UCSD-AML1 (cell line): ENCODE measurements around the gene ACE2.
"Not testable (repeated sequence)": the region's sequence is repeated elsewhere in the genome, so short reads cannot be mapped to it uniquely, and the experiment has no call there.

Source experiments
- DNase-seq: peaks from one replicate; lab custom pipeline; 2025; ENCODE audit not compliant: unreplicated experiment; lab: John Stamatoyannopoulos, UW

ACE2 gene

GRCh38 chrX:15600745-15601144 is at the start of gene ACE2:
Gene ACE2, minus strand, starts transcription at chrX:15600960. Its CDS starts 49 bp downstream, at chrX:15600911.
- no peak for DNase-seq

GRCh38 chrX:15647510-15647909 is 46.8 kb upstream of the ACE2 start:
- DNase-seq, result not testable (repeated sequence)

GRCh38 chrX:15646543-15646942 is 45.8 kb upstream of the ACE2 start:
- no peak for DNase-seq

DNA sequence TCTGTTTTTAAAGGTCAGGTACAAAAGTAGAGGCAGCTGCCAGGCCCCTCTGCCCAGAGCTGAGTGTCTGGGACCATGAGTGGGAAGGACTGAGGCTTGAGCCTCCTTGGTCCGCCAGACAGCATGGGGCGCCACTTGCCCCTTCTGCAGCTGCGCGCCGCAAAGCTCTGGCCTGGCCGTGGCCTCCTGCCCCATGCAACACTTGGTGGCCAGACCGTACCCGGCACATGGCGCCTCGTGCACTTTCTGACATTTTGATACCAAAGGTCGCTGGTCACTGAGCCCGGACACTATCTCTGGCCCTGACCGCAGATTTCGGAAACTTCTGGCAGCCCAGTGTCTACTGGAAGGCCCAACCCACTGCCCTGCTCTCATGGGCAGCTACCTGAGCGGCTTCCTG is 45.3 kb upstream of the ACE2 start:
- DNase-seq, result no peak

DNA sequence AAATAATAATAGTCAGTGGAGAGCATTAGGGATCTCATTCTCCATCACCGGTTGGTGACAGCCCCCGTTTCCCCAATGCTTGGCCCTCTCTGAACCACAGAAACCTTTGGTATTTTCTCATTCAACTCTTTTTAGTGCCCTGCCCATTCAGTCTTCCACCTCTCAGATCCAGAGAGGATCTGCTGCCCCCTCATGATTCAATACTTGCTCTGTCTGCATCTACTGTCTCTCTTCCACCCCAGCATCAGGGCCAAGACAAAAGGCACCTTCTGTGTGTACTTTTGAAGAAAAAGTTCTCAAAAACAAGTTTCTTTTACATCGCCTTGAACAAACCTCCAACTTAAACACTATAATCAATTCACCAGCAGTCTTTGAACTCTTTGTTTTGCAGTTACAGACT is 44.5 kb upstream of the ACE2 start:
- no peak for DNase-seq

DNA sequence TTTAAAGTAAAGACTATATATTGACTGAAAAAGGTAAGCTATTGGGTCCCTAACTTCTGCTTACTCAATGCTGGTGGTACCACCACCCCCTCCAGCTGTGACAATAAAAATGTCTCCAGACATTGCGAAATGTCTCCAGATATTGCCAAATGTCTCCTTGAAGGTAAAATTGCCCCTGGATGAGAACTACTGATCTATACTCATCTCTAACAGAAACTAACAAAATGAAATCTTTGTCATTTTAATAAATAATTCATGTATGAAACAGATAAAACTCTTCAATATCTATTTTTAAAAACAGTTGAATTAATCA is 43.8 kb upstream of the ACE2 start:
- no peak for DNase-seq

DNA sequence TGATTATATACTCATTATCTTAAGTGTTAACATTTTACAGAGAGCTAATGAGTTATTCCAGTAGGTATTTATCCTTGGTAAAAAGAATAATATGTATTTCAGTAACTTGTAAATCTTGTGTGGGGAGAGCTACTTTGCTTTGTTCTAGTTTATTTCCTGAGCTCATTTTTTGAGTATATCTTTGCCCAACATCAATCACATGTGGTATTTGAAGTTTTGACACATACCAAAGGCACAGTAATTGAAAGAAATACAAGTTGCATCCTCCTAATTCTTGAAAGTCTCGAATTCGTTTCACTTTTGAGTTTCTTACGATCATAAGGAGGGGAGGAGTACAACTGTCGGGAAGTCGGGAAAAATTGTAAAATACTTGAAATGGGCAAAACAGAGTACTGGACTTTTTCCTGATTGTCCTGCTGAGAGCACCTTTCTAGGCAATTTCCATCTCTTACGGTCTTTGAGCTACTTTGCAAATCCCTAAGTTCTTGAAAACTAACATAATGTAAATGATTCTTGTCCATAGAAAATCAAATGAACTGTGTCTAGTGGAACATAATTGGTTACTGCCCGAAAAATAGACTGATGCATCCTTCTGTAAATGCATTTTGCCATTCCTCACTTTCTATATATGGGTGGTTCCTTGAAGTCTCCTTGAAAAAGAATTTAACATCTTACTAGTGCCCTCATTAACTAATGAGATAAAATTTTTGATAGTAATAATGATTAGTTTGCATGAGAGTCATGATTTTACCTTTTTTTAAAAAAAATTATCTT is 43.2 kb upstream of the ACE2 start:
- no peak for DNase-seq

DNA sequence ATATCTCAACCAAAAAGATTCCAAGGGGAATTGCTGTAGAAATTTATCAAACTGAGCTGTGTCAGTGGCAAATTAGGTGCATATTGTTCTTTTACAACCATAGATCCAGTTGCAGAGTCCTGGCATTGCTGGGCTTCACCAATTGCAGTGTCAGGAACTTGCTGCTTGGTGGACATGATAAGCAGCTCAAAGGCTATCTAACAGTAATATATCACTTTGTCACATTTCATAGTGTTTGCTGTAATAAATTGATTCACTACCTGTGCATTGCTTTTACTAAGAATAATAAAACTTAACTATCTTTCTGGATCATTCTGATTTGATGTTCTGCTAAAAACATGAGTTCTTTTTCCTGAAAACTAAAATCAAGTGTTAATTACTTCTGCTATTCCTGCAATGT is 30.9 kb upstream of the ACE2 start:
- DNase-seq, result no peak

GRCh38 chrX:15623054-15623453 is 22.3 kb upstream of the ACE2 start:
- no peak for DNase-seq

DNA sequence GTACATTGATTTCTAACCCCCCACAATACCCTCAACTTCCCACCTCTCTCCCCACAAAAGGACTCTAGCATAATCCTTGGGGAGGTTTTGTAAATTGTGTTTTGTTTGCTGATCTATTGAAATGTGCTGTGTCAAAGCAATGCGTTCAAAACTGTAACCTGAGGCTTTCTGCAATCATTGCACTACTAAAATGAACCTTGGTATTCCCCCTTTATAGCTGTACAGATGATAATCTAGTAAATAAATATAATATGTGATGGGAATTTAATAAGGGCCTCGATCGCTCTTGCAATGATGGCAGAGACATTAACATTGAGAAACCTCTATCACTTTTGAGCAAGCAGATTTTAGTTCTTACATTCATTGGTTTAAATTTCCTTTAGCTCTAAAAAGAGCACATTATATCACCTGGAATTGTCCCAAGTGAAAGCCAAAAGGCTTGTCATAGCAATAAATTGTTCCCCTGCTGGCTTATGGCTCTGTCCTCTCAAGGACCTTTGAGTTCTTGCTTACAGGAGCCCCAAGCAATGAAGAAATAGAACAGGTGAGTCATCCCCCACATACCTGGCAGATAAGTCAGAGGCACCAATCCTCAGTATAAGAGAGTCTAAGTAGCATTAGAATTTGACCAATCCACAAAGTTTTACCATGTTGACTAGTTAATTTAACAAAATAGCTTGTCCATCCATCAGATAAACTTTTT is 18.4 kb upstream of the ACE2 start:
- no peak for DNase-seq

DNA sequence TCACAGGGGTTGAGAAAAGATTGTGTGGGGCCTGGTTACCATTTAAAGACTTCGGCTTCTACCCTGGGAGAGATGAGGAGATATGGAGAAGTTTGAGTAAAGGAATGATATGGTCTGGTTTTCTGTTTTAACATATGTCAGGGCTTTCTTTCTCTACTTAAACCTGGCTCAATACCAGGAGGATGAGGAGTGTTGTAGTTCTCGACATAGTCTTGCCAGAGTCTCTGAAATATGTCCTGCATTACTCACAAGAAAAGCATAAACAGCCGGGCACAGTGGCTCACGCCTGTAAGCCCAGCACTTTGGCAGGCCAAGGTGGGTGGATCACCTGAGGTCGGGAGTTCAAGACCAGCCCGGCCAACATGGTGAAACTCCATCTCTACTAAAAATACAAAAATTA is 16.4 kb upstream of the ACE2 start:
- no peak for DNase-seq

DNA sequence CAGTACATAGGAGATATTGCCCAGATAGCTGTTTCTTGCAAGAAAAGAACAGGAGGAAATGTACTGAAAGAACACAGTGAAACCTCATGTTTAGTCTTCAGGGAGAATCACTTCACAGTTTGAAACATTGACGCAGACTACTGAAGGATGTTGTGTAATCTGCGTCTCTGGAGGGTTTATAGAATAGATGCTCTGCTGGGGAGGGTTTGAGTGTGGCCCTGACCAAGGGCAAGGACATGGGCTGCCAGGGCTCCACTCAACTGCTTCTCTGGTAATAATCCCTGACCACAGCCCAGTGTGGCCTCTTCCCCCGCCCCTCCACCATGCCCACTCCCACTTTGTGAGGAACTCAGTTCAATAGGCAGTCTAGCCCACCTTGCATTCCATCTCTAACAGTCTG is 15.8 kb upstream of the ACE2 start:
- DNase-seq, result no peak

DNA sequence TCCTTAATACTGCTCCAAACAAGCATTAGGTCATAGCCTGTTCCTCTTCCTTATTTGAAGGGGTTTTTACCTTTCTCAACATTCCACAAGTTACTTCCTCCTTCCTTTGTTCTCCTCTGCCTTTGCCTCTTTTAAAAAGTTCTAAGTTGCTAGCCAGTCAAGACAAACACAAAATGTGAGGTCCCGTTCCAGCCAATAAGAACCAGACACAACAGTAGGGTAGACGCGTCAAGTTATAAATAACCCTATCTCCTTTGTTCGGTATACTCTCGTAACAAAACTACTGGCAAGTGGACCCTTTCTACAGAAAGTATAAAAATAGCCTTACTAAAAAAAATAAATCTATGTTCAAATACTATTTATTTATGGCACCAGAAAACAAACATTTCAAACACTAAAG is 6.3 kb upstream of the ACE2 start:
- DNase-seq, result no peak

DNA sequence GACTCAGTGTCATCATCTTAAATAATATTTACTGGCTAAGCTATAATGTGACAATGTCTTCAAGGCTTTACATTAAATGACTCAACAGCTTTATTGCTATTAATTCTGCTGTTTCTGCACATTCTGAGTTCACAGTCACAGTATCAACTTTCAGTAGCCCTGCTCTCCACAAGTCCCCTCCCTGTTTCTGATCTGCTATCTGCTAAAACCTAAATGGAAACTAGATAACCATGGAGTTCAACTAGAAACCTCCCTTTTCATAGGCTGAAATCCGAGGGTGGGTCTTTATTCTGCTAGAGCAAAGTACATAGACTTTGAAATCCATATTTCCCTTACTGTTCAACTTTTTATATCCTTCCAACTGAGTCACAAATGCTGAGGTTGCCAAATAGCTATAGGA is 5.4 kb upstream of the ACE2 start:
- DNase-seq, result no peak

GRCh38 chrX:15605226-15605625 is 4.5 kb upstream of the ACE2 start:
- no peak for DNase-seq

- DNase-seq, result no peak
Observed at GRCh38 chrX:15602761-15603160, 2.0 kb upstream of the ACE2 start.

- DNase-seq, result no peak
Observed at GRCh38 chrX:15601932-15602331, 1.2 kb upstream of the ACE2 start.

DNA sequence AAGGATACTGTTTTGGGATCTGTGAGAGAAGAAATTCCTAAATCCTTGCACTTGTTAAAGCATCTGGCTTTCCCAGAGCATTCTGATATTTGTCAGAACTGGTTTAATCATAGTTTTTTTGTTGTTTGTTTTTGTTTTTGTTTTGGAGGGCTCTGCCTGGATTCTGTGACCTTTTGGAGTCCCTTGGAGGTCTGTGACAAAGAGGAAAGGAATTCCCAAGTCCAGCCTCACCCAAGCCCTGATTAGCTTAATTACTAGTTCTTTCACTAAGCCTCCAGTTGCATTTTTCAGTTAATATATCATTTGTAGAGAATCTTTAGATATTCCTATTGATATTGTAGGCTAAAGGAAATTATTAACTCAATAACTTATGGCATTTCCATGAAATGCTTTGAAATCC is 711 bp downstream of the ACE2 start:
- DNase-seq, result no peak

- DNase-seq, result no peak
Observed at GRCh38 chrX:15599461-15599860, 1.3 kb downstream of the ACE2 start.

DNA sequence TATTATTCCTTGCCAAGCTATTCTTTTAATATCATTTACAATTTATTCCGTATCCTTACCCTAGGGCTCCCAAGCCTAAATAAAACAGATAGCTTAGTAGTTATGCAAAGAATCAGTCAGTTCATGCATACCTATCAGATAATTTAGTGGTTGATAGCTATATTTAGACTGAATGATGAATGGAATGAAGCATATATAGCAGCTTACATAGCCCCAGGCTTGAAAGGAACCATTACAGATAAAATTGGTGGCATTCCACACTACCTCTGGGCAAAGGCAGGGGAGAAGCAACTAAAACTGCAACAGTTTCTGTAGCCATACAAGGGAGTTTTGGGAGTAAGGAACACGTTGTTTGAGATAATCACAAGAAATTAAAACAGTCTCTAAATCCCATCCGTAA is 2.7 kb downstream of the ACE2 start:
- DNase-seq, result no peak

- no peak for DNase-seq
Observed at GRCh38 chrX:15594371-15594770, 6.4 kb downstream of the ACE2 start.

DNA sequence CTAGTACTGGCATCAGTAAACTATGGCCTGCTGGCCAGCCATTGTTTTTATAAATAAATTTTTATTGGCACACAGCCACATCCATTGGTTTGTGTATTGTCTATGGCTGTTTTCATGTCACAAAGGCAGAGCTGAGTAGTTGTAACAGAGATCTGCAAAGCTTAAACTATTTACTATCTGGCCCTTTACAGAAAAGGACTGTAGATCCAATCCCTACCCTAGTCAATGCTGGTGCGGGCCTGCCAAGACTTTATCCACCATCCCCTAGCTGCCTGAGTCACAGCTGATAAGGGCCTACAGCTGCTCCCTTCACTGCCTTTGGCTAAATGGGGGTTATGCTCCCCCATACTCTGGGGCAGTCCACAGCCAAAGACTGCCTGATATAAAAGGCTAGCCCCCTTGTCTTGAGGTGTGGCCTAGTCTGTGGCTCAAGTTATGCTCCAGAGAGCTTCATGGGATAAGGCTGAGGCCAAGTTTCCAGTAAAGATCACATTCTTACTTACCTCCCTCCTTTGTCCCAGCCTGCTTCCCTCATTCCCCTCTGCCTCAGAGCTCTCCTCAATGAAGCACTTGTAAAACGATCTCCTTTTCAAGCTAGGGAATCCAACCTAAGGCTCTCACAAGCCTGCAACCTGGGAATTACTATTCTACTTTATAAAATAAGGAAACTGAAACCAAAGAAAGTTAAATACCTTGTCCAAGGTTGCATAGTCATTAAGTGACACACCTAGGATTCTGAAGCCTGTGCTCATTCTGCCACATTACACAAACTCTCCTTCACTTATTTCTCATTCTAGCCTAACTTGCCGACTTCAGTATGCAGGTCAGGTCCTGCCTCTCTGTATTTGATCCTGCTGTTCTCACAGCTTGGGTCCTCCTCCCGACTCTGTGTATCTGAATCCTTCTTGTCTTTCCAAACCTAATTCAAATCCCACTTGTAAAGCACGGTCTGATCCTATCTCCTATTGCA is 20.7 kb downstream of the ACE2 start:
- DNase-seq, result no peak
